ENCODE data around the gene GMDS. TPM values are rescaled to one million over a fixed set of nuclear protein-coding genes. Genes with fewer than 3 reads are reported as not detected.

Gene GMDS
- total and polyA plus RNA-seq, 2 of the 13 experiments (the other 11 are each of a cell fraction or from before 2014, with no cell fraction given): 64.4 to 112 TPM

- no peak for TF ChIP-seq ONECUT2 (CRISPR knock-in tag; IDR thresholded peaks at IDR 0.05)
- peak; percentile 90 for TF ChIP-seq ZNF776 (CRISPR knock-in tag; IDR thresholded peaks at IDR 0.05)
- peak; percentile 67 for TF ChIP-seq PITX1 (CRISPR knock-in tag; IDR thresholded peaks at IDR 0.05)
- no peak for TF ChIP-seq ZNF775 (CRISPR knock-in tag; IDR thresholded peaks at IDR 0.05; ENCODE audit: borderline replicate concordance)
- peak; percentile 36; the same call in 1 of the 2 replicates for TF ChIP-seq ZHX1 (CRISPR knock-in tag; IDR thresholded peaks at IDR 0.05; ENCODE audit: low read depth)
- TF ChIP-seq ZNF598 (CRISPR knock-in tag; IDR thresholded peaks at IDR 0.05; ENCODE audit: borderline replicate concordance): no peak
- TF ChIP-seq YEATS2 (CRISPR knock-in tag; IDR thresholded peaks at IDR 0.05; ENCODE audit: borderline replicate concordance): no peak
- no peak for TF ChIP-seq TEF (CRISPR knock-in tag; IDR thresholded peaks at IDR 0.05)
- TF ChIP-seq ZNF253 (CRISPR knock-in tag; IDR thresholded peaks at IDR 0.05; ENCODE audit: borderline replicate concordance): no peak; the same call in 1 of the 2 replicates
- peak; percentile 76 for TF ChIP-seq HOXD1 (CRISPR knock-in tag; IDR thresholded peaks at IDR 0.05)
- TF ChIP-seq ZNF841 (CRISPR knock-in tag; IDR thresholded peaks at IDR 0.05; ENCODE audit: borderline replicate concordance): peak; percentile 95
- no peak for TF ChIP-seq SETDB1 (CRISPR knock-in tag; IDR thresholded peaks at IDR 0.05; ENCODE audit: borderline replicate concordance)
- TF ChIP-seq SIX1 (CRISPR knock-in tag; IDR thresholded peaks at IDR 0.05; ENCODE audit: borderline replicate concordance): 0 out of 2 replicates have a peak, but pooled peaks have one; percentile 4
- no peak for TF ChIP-seq ARID2 (CRISPR knock-in tag; IDR thresholded peaks at IDR 0.05; ENCODE audit: borderline replicate concordance)
- peak; percentile 84; the same call in 1 of the 2 replicates for TF ChIP-seq ZBED4 (CRISPR knock-in tag; IDR thresholded peaks at IDR 0.05; ENCODE audit: borderline replicate concordance)
- TF ChIP-seq PHF21A (CRISPR knock-in tag; IDR thresholded peaks at IDR 0.05): peak; percentile 26; the same call in 1 of the 2 replicates
- TF ChIP-seq ZNF891 (CRISPR knock-in tag; IDR thresholded peaks at IDR 0.05): peak; percentile 93
- peak; percentile 52 for TF ChIP-seq HNRNPLL (IDR thresholded peaks at IDR 0.05; ENCODE audit: low read depth, low read length, poor library complexity, severe bottlenecking)
- peak; percentile 79; the same call in 1 of the 2 replicates for TF ChIP-seq ZMYM4 (CRISPR knock-in tag; IDR thresholded peaks at IDR 0.05)
- TF ChIP-seq MIER2 (CRISPR knock-in tag; IDR thresholded peaks at IDR 0.05): no peak
- peak; percentile 96; the same call in 1 of the 2 replicates for TF ChIP-seq ZNF724P (CRISPR knock-in tag; IDR thresholded peaks at IDR 0.05; ENCODE audit: borderline replicate concordance)
- TF ChIP-seq ZNF883 (CRISPR knock-in tag; IDR thresholded peaks at IDR 0.05; ENCODE audit: not compliant biosample characterization): no peak
Measured at GRCh38 chr6:2245103-2245876, at the start of gene GMDS (continued).
